ENCODE data around the gene BLTP3A.
"Not testable (repeated sequence)": the region's sequence is repeated elsewhere in the genome, so short reads cannot be mapped to it uniquely, and the experiment has no call there.

BLTP3A gene

GRCh38 chr6:34792605-34793500, 970 bp downstream of the BLTP3A start:
- DNase-seq (ENCODE audit: low spot score): peak; percentile 52

DNA sequence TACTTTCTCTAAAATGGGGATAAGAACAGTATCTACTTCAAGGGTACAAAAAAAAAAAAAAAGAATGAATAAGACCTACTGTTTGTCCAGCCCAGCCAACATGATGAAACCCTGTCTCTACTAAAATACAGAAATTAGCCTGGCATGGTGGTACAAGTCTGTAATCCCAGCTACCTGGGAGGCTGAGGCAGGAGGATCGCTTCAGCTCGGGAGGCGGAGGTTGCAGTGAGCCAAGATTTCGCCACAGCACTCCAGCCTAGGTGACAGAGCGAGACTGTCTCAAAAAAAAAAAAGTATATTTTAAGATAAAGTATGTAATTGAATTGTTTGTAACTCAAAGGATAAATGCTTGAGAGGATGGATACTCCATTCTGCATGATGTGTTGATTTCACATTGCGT, 2.0 kb downstream of the BLTP3A start:
- DNase-seq (ENCODE audit: low spot score): no peak

DNA sequence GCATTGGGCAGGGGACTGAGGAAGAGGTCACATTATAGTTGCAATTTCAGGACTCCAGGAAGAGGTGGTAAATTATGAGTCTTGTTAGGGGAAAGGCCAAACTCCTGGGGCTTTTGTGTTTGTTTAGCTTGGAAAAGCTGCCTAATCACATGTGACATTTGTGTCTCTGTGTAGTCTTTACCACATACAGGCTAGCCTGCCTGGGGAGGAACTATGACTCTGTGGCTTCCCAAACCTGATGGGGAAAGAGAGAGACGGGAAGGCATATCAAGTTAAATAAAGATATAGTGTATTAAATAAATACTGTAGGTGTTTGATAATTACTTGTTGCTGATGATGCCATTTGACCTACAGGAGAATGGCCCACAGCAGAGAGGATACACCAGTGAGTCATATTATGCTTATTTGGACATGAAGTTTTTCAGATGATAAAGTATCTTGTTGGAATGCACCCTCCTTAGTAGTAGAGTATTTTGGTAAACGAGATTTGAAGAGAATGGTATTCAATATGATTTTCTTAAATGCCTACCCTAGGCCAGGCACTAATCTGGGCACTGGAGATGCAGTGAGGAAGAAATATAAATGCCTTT, 4.0 kb downstream of the BLTP3A start:
- no peak for DNase-seq (ENCODE audit: low spot score)

DNA sequence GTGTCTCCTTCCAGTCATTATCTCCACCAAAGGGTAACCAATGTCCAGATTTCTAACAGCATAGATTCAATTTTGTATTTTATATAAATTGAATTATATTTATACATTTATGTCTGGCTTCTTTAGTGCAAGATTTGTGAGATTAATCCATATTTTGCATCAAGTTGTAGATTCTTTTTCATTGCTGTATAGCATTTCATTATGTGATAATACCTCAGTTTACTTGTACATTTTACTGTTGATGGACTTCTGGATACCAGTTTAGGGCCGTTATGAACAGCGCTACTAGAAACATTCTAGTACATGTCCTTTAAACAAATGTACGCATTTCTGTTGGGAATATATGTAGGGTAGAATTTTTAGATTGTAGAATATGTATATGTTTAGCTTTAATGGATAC, 6.2 kb downstream of the BLTP3A start:
- no peak for DNase-seq (ENCODE audit: low spot score)

DNA sequence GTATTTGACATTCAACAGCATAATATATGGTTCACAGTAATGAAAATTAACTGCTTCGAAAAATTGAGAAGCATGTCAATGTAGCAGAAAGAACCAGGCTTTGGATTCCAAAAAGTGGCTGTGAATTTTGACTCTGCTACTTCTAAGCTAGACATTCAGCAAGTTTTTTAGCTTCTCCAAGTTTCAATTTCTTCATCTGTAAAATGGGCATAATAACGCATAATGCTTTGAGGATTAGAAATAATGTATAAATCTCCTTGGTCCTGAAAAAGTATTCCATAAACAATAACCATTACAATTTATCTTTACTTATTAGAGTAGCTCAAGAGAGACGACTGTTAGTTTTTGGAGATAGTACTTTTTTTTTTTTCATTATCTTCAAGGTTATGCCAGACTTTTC, 7.7 kb downstream of the BLTP3A start:
- no peak for DNase-seq (ENCODE audit: low spot score)

DNA sequence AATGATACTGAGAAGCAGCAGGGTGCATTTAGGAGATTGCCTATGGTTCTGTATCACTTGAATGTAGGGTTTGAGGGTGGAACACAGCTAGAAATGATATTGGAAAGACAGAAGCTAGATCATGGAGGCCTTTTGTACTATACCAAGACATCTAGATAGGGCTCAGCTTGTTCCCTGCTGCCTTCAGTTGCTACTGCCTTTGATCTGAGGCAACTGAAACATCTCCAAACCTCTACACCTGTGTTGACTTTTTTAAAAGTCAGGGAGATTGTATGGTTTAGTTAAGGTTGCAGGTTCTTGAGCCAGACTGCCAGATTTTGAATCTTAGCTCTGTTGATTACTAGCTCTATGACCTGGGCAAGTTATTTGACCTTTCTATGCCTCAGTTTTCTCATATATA, 12.7 kb downstream of the BLTP3A start:
- DNase-seq (ENCODE audit: low spot score): no peak

DNA sequence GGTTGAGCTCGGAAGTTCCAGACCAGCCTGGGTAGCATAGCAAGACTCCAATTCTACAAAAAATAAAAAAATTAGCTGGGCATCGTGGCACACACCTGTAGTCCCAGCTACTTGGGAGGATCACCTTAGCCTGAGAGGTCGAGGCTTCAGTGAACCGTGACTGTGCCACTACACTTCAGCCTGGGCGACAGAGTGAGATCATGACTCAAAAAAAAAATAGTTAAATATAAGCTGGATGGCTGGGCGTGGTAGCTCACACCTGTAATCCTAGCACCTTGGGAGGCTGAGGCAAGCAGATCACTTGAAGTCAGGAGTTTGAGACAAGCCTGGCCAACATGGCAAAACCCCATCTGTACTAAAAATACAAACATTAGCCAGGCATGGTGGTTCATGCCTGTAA, 13.2 kb downstream of the BLTP3A start:
- DNase-seq (ENCODE audit: low spot score): not testable (repeated sequence)

- DNase-seq (ENCODE audit: low spot score): no peak
Observed at GRCh38 chr6:34806738-34807453, 15.0 kb downstream of the BLTP3A start.

GRCh38 chr6:34808473-34808872, 16.6 kb downstream of the BLTP3A start:
- not testable (repeated sequence) for DNase-seq (ENCODE audit: low spot score)

- not testable (repeated sequence) for DNase-seq (ENCODE audit: low spot score)
Observed at GRCh38 chr6:34809419-34809818, 17.5 kb downstream of the BLTP3A start.

DNA sequence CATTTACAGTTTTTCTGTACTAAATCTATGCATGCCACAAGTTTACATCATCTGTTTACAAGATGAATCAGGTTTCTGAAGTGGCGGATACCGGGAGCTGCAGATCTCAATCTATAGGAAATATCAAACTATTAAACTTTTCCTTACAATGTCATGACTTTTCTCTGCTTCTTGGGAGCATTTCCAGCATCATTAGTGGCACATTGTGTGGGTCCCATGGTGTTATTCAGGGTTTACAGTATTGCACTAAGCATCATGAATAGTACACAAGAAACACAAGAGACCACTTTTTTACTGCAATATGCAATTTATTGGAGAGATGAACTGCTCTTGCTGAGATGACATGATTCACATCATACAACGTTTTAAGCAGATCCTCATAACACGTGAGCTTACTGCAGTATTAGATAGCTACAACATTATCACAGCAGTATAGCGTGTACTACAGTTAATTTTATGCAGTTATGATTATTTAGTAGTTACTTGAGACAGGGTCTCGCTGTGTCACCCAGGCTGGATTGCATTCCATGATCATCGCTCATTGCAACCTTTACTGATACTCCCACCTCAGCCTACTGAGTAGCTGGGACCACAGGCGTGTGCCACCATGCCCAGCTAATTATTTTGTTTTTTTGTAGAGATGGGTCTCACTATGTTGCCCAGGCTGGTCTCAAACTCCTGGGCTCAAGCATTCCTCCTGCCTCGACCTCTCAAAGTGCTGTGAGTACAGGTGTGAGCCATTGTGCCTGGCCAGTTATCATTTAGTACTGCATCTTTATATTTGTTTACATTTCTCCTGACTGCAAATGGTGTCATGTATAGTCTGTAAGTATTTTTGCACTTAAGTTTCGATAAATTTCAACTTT, 18.4 kb downstream of the BLTP3A start:
- DNase-seq (ENCODE audit: low spot score): no peak

- DNase-seq (ENCODE audit: low spot score): peak; percentile 28
Observed at GRCh38 chr6:34810936-34811632, 19.2 kb downstream of the BLTP3A start.

GRCh38 chr6:34813028-34813713, 21.3 kb downstream of the BLTP3A start:
- no peak for DNase-seq (ENCODE audit: low spot score)

DNA sequence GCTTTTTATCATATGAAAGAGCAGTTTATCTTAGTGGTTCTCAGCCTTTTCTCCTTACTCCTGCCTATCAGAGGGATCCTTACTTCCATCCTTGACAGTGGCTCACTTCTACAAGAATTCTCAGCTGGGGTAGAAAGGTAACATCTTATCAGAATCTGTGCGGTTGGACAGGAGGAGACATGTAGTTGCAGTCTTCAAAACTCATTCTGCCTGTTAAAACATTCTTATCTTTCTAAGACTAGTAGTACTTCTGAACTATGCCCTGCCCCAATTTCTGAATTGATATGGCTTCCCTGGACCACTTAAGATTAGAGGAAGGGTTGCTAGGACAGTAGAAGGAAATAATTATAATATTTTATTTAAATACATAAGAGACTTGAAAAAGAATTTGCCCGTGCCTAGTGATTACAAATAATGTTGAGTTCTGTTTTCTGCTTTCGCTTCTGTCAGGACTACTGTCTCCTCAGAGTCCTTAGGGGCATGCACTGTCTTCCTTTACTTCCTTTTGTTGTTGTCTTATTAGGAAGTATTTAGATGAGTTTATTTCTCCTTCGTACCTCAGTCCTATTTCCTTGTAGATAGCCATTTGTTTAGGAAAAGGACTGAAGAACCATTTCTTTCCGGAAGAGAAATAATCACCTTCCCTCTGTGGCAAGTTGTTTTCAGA, 24.9 kb downstream of the BLTP3A start:
- DNase-seq (ENCODE audit: low spot score): no peak

- no peak for DNase-seq (ENCODE audit: low spot score)
Observed at GRCh38 chr6:34817446-34817845, 25.6 kb downstream of the BLTP3A start.

GRCh38 chr6:34818872-34819570, 27.1 kb downstream of the BLTP3A start:
- DNase-seq (ENCODE audit: low spot score): not testable (repeated sequence)

GRCh38 chr6:34819571-34820480, 27.9 kb downstream of the BLTP3A start:
- DNase-seq (ENCODE audit: low spot score): no peak

DNA sequence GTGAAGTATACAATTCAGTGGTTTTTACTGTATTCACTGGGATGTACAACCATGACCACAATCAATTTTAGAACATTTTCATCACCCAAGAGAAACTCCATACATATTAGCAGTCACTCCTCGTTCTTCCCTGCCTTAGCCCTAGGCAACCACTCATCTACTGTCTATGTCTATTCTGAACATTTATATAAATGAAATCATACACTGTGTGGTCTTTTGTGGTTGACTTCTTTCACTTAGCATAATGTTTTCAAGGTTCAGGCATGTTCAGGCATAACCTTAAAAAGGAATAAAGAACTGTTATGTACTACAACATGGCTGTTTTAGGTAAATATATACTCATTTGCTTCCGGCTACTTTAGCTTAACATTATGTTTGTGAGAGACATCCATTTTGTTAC, 37.3 kb downstream of the BLTP3A start:
- DNase-seq (ENCODE audit: low spot score): no peak
